Type B pancreatic cell (in vitro differentiated cells): ENCODE data around the gene ACTL8. TPM values are rescaled to one million over a fixed set of nuclear protein-coding genes. Genes with fewer than 3 reads are reported as not detected.

ENCODE experiments used
- DNase-seq: peaks from one replicate; pipeline ENCODE4 v3.0.0; 2021; ENCODE audit warnings: mixed read lengths; ENCODE audit not compliant: unreplicated experiment; ENCODE audit errors: extremely low spot score
- H3K27ac Mint-ChIP-seq: 2 replicates; pipeline ENCODE4 v1.8.0; 2021; ENCODE audit warnings: mild to moderate bottlenecking, mixed read lengths
- H3K27me3 Mint-ChIP-seq: 2 replicates; pipeline ENCODE4 v1.8.0; 2021; ENCODE audit warnings: mixed read lengths
- H3K36me3 Mint-ChIP-seq: 2 replicates; pipeline ENCODE4 v1.8.0; 2021; ENCODE audit warnings: mixed read lengths
- H3K4me1 Mint-ChIP-seq: one replicate; pipeline ENCODE4 v1.8.0; 2021; ENCODE audit warnings: mixed read lengths; ENCODE audit not compliant: unreplicated experiment
- H3K4me3 Mint-ChIP-seq: 2 replicates; pipeline ENCODE4 v1.8.0; 2021; ENCODE audit warnings: mild to moderate bottlenecking, mixed read lengths
- H3K9me3 Mint-ChIP-seq: 2 replicates; pipeline ENCODE4 v1.8.0; 2021; ENCODE audit warnings: mixed read lengths
- CTCF ChIP-seq: fragments of 200-600 bp; sonication (generic); conservative IDR thresholded peaks from 2 replicates; pipeline ENCODE4 v1.5.0; 2021; ENCODE audit warnings: antibody characterized with exemption, mild to moderate bottlenecking
- total RNA-seq: library from RNA; stranded (reverse); gene quantifications from 2 replicates; pipeline ENCODE4 v1.2.1, GENCODE V29; 2021; ENCODE audit warnings: low replicate concordance

ACTL8 gene
- total RNA-seq, 1 donor from 2014 or later, result 0.22 TPM

- Mint-ChIP-seq H3K4me3 (no peak overlapping the region), H3K27ac (no peak overlapping the region), H3K4me1 (no peaks in the 10 kb centered on the region), H3K36me3 (no peaks in the 10 kb centered on the region), H3K9me3 (no peaks in the 10 kb centered on the region), H3K27me3 (peaks cover 62% of the 10 kb centered on the region)
- no peak for TF ChIP-seq CTCF
- no peak for DNase-seq
These were observed 40.9 kb downstream of the ACTL8 start for GRCh38 chr1:17795836-17796645.

DNA sequence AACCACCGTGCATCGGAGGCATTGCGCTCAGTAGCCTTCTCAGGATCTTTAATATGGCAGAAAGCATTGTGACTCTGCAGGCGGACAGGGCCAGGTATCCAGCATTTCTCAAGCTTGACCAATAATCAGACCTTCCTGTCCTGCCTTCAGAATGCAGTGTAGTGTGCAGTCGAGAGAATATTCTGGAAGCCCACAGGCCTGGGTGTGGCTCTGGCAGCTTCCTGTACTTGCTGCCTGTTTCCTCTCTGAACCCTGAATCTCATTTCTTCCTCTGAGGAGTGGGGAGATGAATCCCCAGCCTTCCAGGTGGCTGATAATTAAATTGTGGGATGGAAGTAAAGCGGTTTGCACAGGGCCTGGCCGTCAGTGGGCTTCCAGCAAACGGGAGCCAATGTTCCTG lies 42.3 kb downstream of the ACTL8 start:
- no peaks in the 10 kb centered on the region for H3K4me1 Mint-ChIP-seq
- H3K36me3 Mint-ChIP-seq, result no peaks in the 10 kb centered on the region
- no peak overlapping the region for H3K27ac Mint-ChIP-seq
- H3K27me3 Mint-ChIP-seq, result peaks cover 66% of the 10 kb centered on the region
- no peak overlapping the region for H3K4me3 Mint-ChIP-seq
- no peak for TF ChIP-seq CTCF
- no peak for DNase-seq
- H3K9me3 Mint-ChIP-seq, result no peaks in the 10 kb centered on the region

GRCh38 chr1:17798011-17798410 lies 42.9 kb downstream of the ACTL8 start:
- H3K27ac Mint-ChIP-seq, result peak overlapping the region; percentile 5
- no peaks in the 10 kb centered on the region for H3K9me3 Mint-ChIP-seq
- no peaks in the 10 kb centered on the region for H3K36me3 Mint-ChIP-seq
- H3K4me1 Mint-ChIP-seq, result no peaks in the 10 kb centered on the region
- TF ChIP-seq CTCF, result no peak
- DNase-seq, result no peak
- H3K27me3 Mint-ChIP-seq, result peaks cover 60% of the 10 kb centered on the region
- H3K4me3 Mint-ChIP-seq, result no peak overlapping the region

- Mint-ChIP-seq H3K9me3 (no peaks in the 10 kb centered on the region), H3K27me3 (peaks cover 52% of the 10 kb centered on the region), H3K4me3 (no peak overlapping the region), H3K27ac (no peak overlapping the region), H3K4me1 (no peaks in the 10 kb centered on the region), H3K36me3 (no peaks in the 10 kb centered on the region)
- DNase-seq, result no peak
- no peak for TF ChIP-seq CTCF
These were observed 43.8 kb downstream of the ACTL8 start for GRCh38 chr1:17798799-17799382.

DNA sequence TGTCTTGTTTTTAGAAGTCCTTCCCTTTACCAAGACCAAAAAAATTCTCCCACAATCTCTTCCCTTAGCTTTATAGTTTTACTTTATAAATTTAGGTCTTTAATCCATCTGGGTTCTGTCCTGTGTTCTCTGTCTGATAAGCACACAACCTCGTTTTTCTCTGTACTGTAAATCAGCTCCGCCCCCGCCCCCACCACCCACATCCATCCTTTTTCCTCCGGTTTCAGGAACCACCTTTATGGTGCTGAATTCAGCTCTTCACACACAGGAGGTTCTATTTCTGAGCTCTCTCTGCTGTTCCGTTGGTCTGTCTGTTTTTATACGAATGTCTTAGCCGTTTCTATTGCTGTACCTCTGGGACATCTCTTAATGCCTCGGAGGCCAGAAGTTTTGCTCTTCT lies 44.5 kb downstream of the ACTL8 start:
- no peaks in the 10 kb centered on the region for H3K9me3 Mint-ChIP-seq
- H3K4me1 Mint-ChIP-seq, result no peaks in the 10 kb centered on the region
- H3K36me3 Mint-ChIP-seq, result no peaks in the 10 kb centered on the region
- no peak overlapping the region for H3K27ac Mint-ChIP-seq
- TF ChIP-seq CTCF, result no peak
- no peak for DNase-seq
- no peak overlapping the region for H3K4me3 Mint-ChIP-seq
- peaks cover 51% of the 10 kb centered on the region for H3K27me3 Mint-ChIP-seq
